ENCODE measurements around the gene SLC13A2.

Gene SLC13A2

DNA sequence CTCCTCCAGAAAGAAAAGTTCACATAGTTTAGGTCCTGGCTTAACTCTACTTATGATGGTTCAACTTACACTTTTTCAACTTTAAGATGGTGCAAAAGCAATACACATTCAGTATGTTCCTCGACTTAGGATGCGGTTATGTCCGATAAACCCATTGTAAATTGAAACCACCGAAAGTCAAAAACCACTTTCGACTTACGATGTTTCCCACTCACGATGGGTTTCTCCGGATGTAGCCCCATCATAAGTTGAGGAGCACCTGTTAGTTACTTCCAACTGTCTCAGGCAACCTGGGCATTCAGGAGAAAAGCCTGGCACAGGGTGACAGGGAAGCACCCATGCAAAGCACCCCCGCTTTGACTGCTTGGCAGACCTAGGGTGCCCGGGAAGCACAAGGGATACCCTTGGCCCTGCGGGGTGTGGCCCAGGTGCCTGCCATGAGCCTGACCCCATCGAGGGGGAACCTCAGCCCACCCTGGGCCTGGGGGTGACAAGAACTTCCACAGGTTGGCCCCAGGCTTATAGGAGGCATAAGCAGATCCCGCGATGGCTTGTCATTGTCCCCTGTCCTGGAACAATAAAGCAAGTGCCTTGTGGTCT lies 65.0 kb downstream of the SLC13A2 start:
- no peak for FAIRE-seq

DNA sequence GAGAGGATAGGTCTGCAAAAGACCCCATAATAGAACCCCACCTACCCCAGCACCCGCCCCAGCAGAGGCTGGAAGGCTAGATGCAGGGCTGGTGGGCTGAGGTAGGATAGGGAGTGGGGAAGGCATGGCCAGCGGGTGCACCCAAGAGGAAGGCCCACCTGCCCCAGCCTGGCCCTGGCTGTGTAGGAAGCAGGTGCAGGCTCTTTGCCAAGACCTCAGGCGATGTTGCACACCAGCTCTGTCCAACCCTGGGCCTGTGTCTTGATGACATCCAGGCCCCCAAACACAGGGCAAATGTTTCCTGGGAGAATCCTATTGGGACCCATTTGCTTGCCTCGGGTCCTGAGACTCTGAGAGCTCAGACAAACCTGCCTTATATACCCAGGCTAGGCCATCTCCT lies 66.8 kb downstream of the SLC13A2 start:
- FAIRE-seq = no peak

DNA sequence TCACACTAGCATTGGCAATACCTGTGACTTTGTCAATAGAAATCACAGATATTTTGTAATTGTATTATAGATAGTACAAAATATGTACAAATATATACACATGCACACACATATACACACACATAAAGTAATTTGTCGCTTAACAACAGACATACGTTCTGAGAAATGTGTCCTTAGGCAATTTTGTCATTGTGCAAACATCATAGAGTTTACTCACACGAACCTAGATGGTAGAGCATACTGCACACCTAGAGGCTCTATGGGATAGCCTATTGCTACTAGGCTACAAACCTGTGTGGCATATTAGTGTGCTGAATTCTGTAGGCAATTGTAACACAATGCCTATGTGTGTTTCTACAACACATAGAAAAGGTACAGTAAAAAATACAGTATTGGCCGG lies 68.0 kb downstream of the SLC13A2 start:
- no peak for FAIRE-seq

DNA sequence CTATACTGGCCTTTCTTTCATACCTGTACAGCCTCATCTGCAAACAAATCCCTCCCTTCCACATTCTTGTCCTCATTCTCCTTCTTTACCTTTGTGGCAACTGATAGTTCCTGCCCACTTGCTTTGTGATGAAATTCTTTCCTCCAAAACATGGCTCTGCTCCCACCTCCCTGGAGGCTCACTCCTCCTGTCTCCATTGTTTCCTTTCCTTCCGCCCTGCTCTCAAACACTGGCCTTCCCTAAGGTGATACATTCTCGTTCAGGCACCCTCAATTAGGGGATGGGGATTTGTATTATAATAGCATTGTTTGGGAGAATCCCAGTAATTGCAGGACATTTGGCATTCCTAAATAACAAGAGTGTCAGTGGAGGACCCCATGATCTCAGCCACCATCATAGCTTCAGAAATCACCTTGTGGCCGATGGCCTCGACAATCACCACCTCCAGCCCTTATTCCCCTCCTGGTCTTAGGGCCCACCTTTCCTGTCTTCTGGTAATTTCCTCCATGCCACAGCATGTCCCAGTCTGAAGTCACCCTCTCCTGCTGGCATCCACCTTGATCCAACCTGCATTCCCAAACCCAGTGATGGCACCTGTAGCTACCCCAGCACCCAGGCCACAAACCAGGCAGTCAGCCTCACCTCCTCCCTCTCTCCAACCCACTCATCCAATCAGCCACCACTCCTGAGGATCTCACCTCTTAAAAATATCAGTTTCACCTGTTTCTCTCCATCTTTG lies 71.1 kb downstream of the SLC13A2 start:
- no peak for FAIRE-seq

DNA sequence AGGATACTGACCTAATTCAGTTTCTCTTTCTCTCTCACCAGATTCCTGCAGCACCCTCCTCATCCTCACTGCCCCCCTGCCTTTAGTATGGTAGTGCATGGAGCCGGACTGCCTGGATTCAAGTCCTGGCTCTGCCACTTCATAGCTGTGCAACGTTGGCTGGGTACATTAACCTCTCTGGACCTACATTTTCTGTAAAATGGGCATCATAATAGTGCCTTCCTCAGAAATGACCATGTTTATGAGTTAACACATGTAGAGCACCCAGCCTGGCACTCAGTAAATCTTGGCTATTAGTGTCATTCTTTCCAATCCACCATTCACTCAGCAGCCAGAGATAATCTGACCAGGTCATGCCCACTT lies 71.7 kb downstream of the SLC13A2 start:
- FAIRE-seq = no peak

DNA sequence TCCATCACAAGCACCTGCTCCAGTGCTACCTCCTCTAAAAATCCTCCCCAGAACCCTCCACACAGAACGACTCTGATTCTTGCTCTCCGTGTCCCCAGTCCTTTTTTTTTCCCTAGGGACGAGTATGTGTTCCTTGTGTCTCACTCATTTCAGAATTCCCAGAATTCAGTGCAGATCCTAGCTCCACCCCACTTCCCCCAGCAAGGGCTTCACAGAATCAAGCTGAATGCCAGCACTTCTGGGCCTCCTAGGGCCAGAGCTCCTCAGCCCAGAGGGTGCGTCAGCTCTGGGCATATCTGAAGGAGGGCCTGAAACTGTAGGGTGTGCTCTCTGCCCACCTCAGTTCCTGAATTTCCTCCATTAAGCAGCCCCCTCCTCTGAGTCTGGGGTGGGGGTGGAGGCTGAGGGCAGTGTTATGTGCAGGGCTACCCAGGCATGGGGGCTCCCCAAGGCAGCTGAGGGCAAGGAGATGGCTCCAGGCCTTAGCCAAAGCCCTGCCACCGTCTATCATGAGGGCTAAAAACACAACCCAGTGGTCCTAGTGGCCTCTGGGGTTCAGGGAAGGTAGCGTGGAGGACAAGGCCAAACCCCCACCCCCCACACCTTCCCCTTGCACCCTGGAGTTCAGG lies 72.5 kb downstream of the SLC13A2 start:
- FAIRE-seq = no peak

DNA sequence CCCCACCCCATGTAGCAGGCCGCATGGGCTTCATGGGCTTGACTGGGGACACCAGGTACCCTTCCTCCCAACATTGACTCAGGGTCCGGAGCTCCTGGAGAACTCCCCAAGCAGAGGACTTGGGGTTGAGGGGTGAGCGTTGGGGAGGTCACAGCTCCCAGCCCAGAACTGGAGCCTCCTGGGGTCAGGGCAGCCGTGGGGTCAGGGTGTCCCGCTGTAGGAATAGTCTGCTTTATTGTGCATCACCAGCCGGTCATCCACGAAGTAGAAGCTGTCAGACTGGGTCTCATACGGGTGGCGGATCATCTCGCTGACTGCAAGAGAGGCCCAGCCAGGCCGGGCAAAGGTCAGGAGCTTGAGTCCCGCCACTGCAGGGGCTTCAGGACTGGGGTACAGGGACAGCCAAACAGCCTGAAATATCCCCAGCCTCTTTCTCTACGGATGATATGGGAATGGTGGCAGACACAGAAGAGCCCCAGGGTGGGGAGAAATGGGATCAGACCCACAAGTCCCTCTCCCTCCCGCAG lies 73.7 kb downstream of the SLC13A2 start:
- no peak for FAIRE-seq
